ENCODE data around the gene EFNA5.

Gene EFNA5

DNA sequence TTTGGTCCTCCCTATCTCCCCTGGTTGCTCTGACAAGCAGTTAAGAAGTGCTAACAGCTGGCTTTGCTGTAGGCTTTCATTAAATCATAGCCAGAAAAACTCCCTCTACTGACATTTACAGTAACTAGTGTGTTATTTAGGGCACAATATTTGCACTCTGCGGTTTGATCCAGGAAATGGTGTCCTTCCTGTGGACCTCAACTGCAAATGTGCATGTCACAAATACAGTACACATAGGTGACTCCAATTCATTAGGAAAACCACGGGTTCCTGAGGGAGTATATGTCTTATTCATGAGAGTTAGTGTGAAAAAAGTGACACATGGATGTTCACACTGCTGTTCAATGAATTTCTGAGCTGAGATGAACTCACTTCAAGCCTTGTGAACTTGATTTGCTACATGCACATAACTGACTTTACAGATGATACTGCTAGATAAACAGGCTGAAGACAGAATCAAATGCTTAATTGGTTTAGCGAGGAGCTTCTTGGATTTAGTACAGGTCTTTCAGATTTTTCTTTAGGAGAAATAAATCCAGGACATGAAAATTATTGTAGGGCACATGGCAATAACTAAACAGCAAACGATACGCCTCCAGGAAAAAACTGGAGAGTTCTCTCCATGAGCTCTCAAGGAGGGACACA is 281.5 kb downstream of the EFNA5 start:
- H3K4me2 ChIP-seq (ENCODE audit: low read length) = peak overlapping the region; percentile 64
- H3K27me3 ChIP-seq (ENCODE audit: insufficient read depth, low read length) = no peaks in the 10 kb centered on the region
- no peak overlapping the region for H2AFZ ChIP-seq (ENCODE audit: low read length)
- no peaks in the 10 kb centered on the region for H3K9me2 ChIP-seq (ENCODE audit: low read depth, low read length)
- no peaks in the 10 kb centered on the region for H3K79me2 ChIP-seq (ENCODE audit: insufficient read depth, low read length)
- peaks cover 82% of the 10 kb centered on the region for H3K4me1 ChIP-seq (ENCODE audit: insufficient read depth, low read length, severe bottlenecking)
- H4K20me1 ChIP-seq (ENCODE audit: insufficient read depth, low read length) = no peaks in the 10 kb centered on the region
- H3K9ac ChIP-seq (ENCODE audit: low read length) = peak overlapping the region; percentile 67
- no peaks in the 10 kb centered on the region for H3F3A ChIP-seq (ENCODE audit: insufficient read depth, low read length)
- peak overlapping the region; percentile 93 for H3K27ac ChIP-seq (ENCODE audit: low read depth, low read length, poor library complexity, severe bottlenecking)
- H3K9me3 ChIP-seq (ENCODE audit: low read length) = no peaks in the 10 kb centered on the region
- no peak for TF ChIP-seq EZH2 (IDR thresholded peaks at IDR 0.05; ENCODE audit: borderline replicate concordance, low read length)
- TF ChIP-seq, protein P1, sequence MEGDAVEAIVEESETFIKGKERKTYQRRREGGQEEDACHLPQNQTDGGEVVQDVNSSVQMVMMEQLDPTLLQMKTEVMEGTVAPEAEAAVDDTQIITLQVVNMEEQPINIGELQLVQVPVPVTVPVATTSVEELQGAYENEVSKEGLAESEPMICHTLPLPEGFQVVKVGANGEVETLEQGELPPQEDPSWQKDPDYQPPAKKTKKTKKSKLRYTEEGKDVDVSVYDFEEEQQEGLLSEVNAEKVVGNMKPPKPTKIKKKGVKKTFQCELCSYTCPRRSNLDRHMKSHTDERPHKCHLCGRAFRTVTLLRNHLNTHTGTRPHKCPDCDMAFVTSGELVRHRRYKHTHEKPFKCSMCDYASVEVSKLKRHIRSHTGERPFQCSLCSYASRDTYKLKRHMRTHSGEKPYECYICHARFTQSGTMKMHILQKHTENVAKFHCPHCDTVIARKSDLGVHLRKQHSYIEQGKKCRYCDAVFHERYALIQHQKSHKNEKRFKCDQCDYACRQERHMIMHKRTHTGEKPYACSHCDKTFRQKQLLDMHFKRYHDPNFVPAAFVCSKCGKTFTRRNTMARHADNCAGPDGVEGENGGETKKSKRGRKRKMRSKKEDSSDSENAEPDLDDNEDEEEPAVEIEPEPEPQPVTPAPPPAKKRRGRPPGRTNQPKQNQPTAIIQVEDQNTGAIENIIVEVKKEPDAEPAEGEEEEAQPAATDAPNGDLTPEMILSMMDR (IDR thresholded peaks at IDR 0.05; ENCODE audit: low read length) = peak; percentile 39; the same call in 1 of the 2 replicates
- peaks cover 8% of the 10 kb centered on the region; the same call in 1 of the 2 replicates for H3K36me3 ChIP-seq (ENCODE audit: insufficient read depth, low read length)
- H3K4me3 ChIP-seq (ENCODE audit: low read depth, low read length, poor library complexity, severe bottlenecking) = peak overlapping the region; percentile 37

- H4K20me1 ChIP-seq (ENCODE audit: insufficient read depth, low read length) = no peaks in the 10 kb centered on the region
- peak overlapping the region; percentile 67 for H3K9ac ChIP-seq (ENCODE audit: low read length)
- H3K27me3 ChIP-seq (ENCODE audit: insufficient read depth, low read length) = no peaks in the 10 kb centered on the region
- peaks cover 8% of the 10 kb centered on the region; the same call in 1 of the 2 replicates for H3K36me3 ChIP-seq (ENCODE audit: insufficient read depth, low read length)
- H3F3A ChIP-seq (ENCODE audit: insufficient read depth, low read length) = no peaks in the 10 kb centered on the region
- peak overlapping the region; percentile 64 for H3K4me2 ChIP-seq (ENCODE audit: low read length)
- H2AFZ ChIP-seq (ENCODE audit: low read length) = no peak overlapping the region
- TF ChIP-seq EZH2 (IDR thresholded peaks at IDR 0.05; ENCODE audit: borderline replicate concordance, low read length) = no peak
- TF ChIP-seq, protein P1 (IDR thresholded peaks at IDR 0.05; ENCODE audit: low read length) = no peak
- H3K27ac ChIP-seq (ENCODE audit: low read depth, low read length, poor library complexity, severe bottlenecking) = peak overlapping the region; percentile 93
- H3K4me1 ChIP-seq (ENCODE audit: insufficient read depth, low read length, severe bottlenecking) = peaks cover 73% of the 10 kb centered on the region
- no peaks in the 10 kb centered on the region for H3K9me2 ChIP-seq (ENCODE audit: low read depth, low read length)
- H3K79me2 ChIP-seq (ENCODE audit: insufficient read depth, low read length) = no peaks in the 10 kb centered on the region
- H3K9me3 ChIP-seq (ENCODE audit: low read length) = no peaks in the 10 kb centered on the region
- H3K4me3 ChIP-seq (ENCODE audit: low read depth, low read length, poor library complexity, severe bottlenecking) = peak overlapping the region; percentile 46
These were observed 282.4 kb downstream of the EFNA5 start for GRCh38 chr5:107388141-107388861.

GRCh38 chr5:107387526-107388140 is 283.1 kb downstream of the EFNA5 start:
- H3K9ac ChIP-seq (ENCODE audit: low read length) = peak overlapping the region; percentile 67
- no peaks in the 10 kb centered on the region for H3K79me2 ChIP-seq (ENCODE audit: insufficient read depth, low read length)
- no peaks in the 10 kb centered on the region for H4K20me1 ChIP-seq (ENCODE audit: insufficient read depth, low read length)
- H3K4me1 ChIP-seq (ENCODE audit: insufficient read depth, low read length, severe bottlenecking) = peaks cover 77% of the 10 kb centered on the region
- no peaks in the 10 kb centered on the region for H3K27me3 ChIP-seq (ENCODE audit: insufficient read depth, low read length)
- H3K9me3 ChIP-seq (ENCODE audit: low read length) = no peaks in the 10 kb centered on the region
- peak overlapping the region; percentile 38; the same call in 1 of the 2 replicates for H2AFZ ChIP-seq (ENCODE audit: low read length)
- peak overlapping the region; percentile 46 for H3K4me3 ChIP-seq (ENCODE audit: low read depth, low read length, poor library complexity, severe bottlenecking)
- peak overlapping the region; percentile 93 for H3K27ac ChIP-seq (ENCODE audit: low read depth, low read length, poor library complexity, severe bottlenecking)
- H3K36me3 ChIP-seq (ENCODE audit: insufficient read depth, low read length) = peaks cover 8% of the 10 kb centered on the region; the same call in 1 of the 2 replicates
- H3K9me2 ChIP-seq (ENCODE audit: low read depth, low read length) = no peaks in the 10 kb centered on the region
- H3F3A ChIP-seq (ENCODE audit: insufficient read depth, low read length) = no peaks in the 10 kb centered on the region
- no peak for TF ChIP-seq EZH2 (IDR thresholded peaks at IDR 0.05; ENCODE audit: borderline replicate concordance, low read length)
- TF ChIP-seq, protein P1 (IDR thresholded peaks at IDR 0.05; ENCODE audit: low read length) = no peak
- H3K4me2 ChIP-seq (ENCODE audit: low read length) = peak overlapping the region; percentile 64

Data from OCI-LY1 (cell line).